Nucleus accumbens (tissue), 56 donors: ENCODE results near the gene ADGRL3.

ENCODE experiments used
- DNase-seq, 56 donors: peaks; one replicate each; lab custom pipeline; 2025; lab: John Stamatoyannopoulos, UW

ADGRL3 gene

GRCh38 chr4:62126064-62126732 is 926.1 kb downstream of the ADGRL3 start:
- DNase-seq = no peak
